Stimulated activated CD4-positive, alpha-beta T cell treated with anti-CD3 and anti-CD28 coated beads, Interleukin-4, amount 100 ng/mL, for 1 hour (primary cell): ENCODE measurements around the gene CCDC57.
A peak's percentile ranks its signal among the peaks of the same experiment; 100 is the strongest.

Experiments used
- DNase-seq: peaks from one replicate; pipeline ENCODE4 v3.0.0-alpha.2; 2020

Gene CCDC57

GRCh38 chr17:82118815-82119380 lies 93.7 kb downstream of the CCDC57 start:
- DNase-seq: no peak

DNA sequence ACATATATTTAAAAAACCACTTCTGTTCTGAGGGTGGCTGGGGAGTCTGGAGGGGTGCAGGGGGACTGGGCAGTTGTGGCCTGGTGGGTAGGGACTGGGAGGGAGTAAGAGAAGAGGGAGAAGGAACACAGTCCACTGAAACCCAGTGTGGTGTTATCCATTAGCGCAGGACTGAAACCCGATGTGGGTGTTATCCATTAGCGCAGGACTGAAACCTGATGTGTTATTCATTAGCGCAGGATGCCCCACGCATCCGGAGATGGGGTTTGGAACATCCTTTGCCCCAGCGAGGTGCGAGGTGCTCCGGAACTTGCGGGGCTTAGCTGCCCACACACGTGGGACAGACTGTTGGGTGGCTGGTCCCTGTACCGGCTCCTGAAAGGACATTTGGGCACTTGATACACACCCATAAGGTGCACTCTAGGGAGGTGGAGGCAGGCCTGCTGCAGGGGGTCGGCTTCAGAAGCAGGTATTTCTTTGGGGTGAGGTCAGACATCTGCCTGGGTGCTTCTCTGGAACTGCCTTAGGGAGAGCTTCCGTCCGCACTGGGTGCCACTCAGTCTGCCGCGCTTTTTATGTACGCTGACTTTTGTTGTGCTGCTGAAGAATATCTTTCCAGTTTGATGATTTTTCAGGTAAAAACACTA lies 94.4 kb downstream of the CCDC57 start:
- no peak for DNase-seq

DNA sequence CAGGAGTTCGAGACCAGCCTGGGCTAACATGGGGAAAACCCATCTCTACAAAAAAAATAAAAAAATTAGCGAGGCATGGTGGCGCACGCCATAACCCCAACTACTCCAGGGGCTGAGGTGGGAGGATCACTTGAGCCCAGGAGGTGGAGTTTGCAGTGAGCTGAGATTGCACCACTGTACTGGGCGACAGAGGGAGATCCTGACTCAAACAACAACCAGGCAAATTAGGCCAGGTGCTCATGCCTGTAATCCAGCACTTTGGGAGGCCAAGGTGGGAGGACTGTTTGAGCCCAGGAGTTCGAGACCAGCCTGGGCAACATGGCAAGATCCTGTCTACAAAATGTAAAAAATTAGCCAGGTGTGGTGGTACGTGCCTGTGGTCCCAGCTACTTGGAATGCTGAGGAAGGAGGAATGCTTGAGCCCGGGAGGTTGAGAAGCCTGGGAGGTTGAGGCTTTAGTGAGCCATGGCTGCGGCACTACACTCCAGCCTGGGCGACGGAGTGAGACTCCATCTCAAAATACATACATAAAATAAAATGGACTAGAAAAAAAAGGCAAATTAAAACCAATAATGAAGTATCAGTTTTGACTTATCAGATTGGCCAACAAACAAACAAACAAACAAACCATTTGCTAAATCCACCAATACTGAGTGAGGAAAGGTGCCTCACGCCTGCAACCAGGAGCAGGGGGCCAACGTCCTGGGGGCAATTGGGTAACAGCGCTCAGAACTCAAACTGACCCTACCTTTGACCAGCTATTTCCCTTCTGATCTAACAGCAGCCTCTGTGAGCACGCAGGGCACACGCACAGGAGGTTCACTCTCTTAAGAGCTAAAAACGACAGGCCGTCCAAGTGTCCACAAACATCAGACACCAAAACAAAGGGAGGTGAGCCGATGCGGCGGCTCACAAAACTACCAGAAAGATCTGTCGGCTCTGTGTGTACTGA lies 95.2 kb downstream of the CCDC57 start:
- DNase-seq: no peak

- DNase-seq: no peak
Measured at GRCh38 chr17:82116246-82116645, 96.4 kb downstream of the CCDC57 start.

DNA sequence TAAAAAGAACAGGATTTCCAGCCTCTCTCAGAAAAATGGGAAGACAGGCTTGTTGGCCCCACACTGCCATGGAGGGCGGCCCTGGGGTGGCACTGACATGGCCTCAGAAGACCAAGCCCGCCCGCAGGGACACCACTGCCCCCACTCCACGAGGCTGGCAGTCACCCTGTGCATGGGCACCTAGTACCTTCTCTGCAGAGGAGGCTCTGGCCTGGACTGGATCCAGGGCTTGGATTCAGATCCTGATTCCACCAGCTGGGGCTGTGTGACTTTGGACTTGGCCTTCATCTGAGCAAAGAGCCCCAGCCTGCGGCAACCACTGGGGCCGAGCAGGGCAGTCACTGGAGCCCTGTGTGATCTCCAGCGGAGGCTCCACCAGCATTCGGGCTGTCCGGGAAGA lies 97.8 kb downstream of the CCDC57 start:
- DNase-seq: no peak

GRCh38 chr17:82114447-82114846 lies 98.2 kb downstream of the CCDC57 start:
- DNase-seq: no peak

- DNase-seq: no peak
Measured at GRCh38 chr17:82113941-82114340, 98.7 kb downstream of the CCDC57 start.

DNA sequence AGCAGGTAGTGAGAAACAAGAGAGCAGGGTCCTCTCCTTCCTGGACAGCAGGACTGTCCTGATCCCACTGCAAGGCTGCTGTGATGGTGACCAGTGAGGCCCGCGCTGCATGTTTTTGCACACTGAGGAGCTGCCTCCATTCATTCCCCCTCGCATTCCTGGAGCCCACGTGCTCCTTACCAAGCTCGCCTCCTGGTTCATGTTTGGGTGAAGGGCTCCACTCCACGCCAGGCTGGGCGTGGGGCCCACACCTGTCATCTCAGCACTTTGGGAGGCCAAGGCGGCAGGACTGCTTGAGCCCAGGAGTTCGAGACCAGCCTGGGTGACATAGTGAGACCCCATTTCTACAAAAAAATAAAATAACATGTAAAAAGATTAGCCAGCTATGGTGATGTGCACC lies 99.2 kb downstream of the CCDC57 start:
- DNase-seq: no peak

- no peak for DNase-seq
Measured at GRCh38 chr17:82112914-82113311, 99.7 kb downstream of the CCDC57 start.

GRCh38 chr17:82112181-82112913 lies 100.3 kb downstream of the CCDC57 start:
- no peak for DNase-seq

DNA sequence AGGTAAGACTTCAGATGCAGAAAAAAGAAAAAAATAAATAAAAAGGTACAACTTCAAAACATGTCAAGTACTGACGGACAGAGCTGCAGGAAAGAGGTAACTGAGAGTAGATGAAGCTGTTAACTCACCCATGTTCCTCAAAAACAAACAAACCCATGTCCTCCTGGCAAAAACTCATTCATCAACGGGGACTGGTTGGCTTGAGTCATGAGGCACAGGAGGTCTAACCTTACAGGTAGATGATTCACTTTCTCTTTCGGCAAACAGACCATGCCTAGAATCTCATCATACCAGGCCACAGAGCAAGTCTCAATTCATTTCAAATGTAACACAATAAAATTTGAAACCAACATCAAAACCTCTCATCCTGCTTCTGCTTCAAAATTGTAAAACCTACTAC lies 102.3 kb downstream of the CCDC57 start:
- DNase-seq: no peak

- no peak for DNase-seq
Measured at GRCh38 chr17:82108961-82109475, 103.6 kb downstream of the CCDC57 start.

DNA sequence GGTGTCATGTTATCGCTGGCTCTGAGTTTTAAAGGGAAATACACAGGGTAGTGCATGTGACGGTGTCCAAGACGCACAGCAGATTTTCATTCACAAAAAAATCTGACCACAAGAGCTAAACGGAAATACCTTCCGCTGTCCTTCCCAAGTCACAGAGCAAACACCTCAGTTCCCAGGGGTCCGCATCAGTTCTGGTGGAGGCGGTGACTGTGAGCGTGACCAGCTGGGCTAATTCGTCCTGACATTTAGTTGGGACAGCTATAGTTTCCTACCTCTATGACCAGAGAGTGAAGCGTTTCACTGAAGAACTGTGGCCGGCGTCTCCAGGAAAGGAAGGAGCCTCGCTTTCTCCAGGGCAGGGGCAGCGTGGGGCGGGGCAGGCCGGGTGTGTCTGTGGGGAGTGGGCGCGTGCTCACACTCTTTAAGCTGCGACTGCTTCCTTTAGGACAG lies 104.1 kb downstream of the CCDC57 start:
- DNase-seq: no peak

GRCh38 chr17:82108038-82108437 lies 104.6 kb downstream of the CCDC57 start:
- DNase-seq: no peak

DNA sequence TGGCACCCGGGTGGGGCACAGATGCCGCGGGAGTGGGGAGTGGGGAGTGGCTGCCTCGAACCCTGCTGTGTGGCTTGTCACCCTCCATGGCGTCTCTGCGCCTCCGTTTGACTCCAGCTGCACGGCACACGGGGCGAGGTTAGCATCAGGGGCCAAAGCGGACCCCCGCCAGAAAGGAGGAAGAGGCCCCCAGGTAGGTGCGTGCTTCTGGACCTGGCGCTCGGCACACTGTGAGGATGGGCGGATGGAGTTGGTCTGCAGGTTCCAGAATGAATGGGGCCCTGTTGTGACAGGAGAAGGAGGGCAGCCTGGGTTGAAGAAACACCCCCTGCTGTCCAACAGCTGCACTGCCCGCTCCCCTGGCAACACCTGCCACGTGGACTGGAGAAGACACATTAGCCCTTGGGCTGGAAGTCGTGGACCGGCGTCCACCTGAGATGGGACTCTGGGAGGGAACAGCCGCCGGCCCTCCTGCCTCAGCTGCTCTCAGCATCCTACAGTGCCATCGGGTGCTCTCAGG lies 105.2 kb downstream of the CCDC57 start:
- no peak for DNase-seq

- DNase-seq: no peak
Measured at GRCh38 chr17:82106688-82107305, 105.8 kb downstream of the CCDC57 start.

- peak; percentile 59 for DNase-seq
Measured at GRCh38 chr17:82105882-82106687, 106.6 kb downstream of the CCDC57 start.

DNA sequence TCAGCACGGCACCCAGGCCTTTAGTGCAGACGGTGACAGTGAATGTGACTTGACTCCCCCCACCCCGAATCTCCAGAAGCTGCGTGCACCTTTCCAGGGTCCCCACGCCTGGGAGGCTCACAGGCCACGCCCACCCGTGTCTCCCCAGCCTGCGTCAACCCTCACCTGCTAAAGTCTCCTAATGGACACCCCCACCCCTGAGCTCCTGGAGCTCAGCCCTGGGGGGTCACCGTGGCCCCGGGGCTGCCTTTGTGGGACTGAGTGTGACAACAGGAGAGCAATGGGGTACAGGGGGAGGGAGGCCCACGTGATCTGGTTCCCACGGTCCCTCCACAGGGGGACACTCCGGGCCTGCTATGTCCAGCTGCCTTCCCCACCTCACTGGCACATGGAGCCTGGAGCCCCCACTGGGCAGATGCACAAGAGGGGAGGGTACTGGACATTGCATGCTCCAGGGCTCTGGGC lies 107.2 kb downstream of the CCDC57 start:
- no peak for DNase-seq

GRCh38 chr17:82104797-82105416 lies 107.7 kb downstream of the CCDC57 start:
- DNase-seq: no peak
